ENCODE results near the gene KCND3. TPM values are rescaled to one million over a fixed set of nuclear protein-coding genes. Genes with fewer than 3 reads are reported as not detected.
A peak's percentile ranks its signal among the peaks of the same experiment; 100 is the strongest.

KCND3 gene
- total and polyA plus RNA-seq, 2 donors from 2014 or later: 1.2 to 12.6 TPM

DNA sequence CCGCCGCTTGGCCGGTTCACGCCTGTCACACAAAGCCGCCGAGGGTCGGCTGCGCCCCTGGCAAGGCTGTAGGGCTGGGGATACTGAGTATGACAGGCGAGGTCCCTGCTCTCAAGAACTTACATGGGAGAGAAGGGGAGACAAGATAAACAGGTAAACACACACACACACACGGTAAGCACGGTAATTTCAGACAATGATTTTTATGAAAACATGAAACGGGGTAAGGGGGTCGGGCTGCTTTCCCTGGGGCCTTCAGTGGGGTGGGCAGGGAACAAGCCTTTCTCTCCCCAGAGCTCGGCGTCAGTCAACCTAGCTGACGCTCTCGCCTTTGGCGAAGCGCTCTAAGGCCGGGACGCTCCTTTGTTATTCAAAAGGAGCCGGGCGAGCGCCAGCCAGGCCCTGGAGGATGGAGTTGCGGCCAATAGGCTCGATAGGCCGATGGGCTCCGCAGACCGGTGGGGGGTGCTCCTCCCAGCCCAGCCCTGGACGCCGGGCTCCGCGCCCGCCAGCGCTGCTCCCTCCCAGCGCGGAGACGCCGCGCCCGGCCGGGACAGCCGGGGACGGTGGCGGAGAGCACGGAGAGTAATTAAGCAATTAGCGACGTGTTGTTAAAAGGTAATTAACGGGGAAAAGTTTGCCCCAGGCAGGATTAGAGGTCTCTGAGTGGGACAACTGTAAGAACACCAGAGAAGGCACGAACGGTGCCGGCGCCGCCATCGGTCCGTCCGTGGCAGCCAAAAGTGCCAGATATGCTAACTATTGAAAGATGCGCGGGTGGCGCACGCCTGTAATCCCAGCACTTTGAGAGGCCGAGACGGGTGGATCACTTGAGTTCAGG lies 249.3 kb downstream of the KCND3 start:
- TF ChIP-seq, protein P1, sequence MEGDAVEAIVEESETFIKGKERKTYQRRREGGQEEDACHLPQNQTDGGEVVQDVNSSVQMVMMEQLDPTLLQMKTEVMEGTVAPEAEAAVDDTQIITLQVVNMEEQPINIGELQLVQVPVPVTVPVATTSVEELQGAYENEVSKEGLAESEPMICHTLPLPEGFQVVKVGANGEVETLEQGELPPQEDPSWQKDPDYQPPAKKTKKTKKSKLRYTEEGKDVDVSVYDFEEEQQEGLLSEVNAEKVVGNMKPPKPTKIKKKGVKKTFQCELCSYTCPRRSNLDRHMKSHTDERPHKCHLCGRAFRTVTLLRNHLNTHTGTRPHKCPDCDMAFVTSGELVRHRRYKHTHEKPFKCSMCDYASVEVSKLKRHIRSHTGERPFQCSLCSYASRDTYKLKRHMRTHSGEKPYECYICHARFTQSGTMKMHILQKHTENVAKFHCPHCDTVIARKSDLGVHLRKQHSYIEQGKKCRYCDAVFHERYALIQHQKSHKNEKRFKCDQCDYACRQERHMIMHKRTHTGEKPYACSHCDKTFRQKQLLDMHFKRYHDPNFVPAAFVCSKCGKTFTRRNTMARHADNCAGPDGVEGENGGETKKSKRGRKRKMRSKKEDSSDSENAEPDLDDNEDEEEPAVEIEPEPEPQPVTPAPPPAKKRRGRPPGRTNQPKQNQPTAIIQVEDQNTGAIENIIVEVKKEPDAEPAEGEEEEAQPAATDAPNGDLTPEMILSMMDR (IDR thresholded peaks at IDR 0.05; ENCODE audit: borderline replicate concordance, extremely low read depth, insufficient read depth): no peak
- Histone ChIP-seq H3K4me1 (ENCODE audit: control insufficient read depth in 2 of 3, insufficient read depth in 2 of 3, low read depth in 1 of 3, low read length in 3 of 3) (peaks cover 0 to 17% (median 5%) of the 10 kb centered on the region in 3 donors), H3K27me3 (ENCODE audit: control insufficient read depth, insufficient read depth, low read length) (no peaks in the 10 kb centered on the region), H3K27ac (ENCODE audit: low read depth in 2 of 2, low read length in 2 of 2) (peak overlapping the region in 1 of 2 donors; percentile 53), H3K4me3 (ENCODE audit: low read length in 3 of 3) (peak overlapping the region; percentile 63 to 89 (median 84)), H3K9ac (ENCODE audit: low read length in 3 of 3) (peak overlapping the region in 2 of 3 donors; percentile 9 to 59), H3K36me3 (ENCODE audit: control insufficient read depth in 2 of 3, insufficient read depth in 3 of 3, low read length in 3 of 3) (no peaks in the 10 kb centered on the region), H3K9me3 (ENCODE audit: control insufficient read depth in 2 of 3, insufficient read depth in 1 of 3, low read length in 3 of 3) (no peaks in the 10 kb centered on the region)
- intact Hi-C loops (cut with DNase I): no loop called here
- peak; percentile 50 to 86 (median 69) for DNase-seq
- no peak for FAIRE-seq

DNA sequence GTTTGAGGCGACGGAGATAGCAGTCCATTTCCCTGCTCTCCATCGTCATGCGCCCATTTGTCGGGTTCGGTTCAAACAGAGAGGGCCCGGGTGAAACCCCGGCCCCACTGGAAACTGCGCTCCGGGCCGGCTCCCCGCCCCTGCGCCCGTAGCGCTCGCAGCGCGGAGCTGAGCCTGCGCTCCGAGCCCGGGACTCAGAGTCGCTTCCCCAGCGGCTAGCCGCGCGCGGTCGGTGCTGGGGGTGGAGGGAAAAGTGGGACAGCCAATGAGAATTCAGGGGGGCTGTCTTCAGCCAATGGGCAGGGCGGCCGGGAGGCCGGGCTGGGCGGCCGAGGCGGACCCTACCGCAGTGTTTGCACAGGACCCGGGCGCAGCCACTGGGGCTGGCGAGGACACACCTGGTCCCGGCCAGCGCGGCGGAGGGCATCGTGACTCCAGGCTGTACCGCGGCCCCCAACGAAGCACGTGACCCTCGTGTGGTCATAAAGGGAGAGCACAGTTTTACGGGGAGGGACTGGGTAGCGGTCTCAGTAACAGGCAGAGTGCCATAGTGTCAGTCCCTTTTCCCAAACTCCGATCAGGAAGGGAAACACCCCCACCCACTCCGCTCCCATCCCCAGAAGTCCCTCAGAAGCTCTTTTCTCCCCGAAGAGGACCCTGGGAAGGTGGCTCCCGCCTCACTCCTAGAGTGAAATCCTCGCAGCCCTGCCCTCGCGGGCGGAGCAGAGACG lies 250.1 kb downstream of the KCND3 start, which contains the start of gene INKA2:
INKA2 (minus strand) TSS at position 202 of the 731 bp plus-strand sequence; CDS start at position 49, 153 bp downstream.
- DNase-seq (peak; percentile 86 to 95 (median 90)), FAIRE-seq (no peak)
- Histone ChIP-seq H3K27ac (ENCODE audit: low read depth in 2 of 2, low read length in 2 of 2) (peak within 1 kb of the TSS; percentile 71 to 77), H3K4me3 (ENCODE audit: low read length in 3 of 3) (peak within 1 kb of the TSS; percentile 63 to 89 (median 84)), H3K36me3 (ENCODE audit: control insufficient read depth in 2 of 3, insufficient read depth in 3 of 3, low read length in 3 of 3) (no peaks in the 10 kb centered on the region), H3K27me3 (ENCODE audit: control insufficient read depth, insufficient read depth, low read length) (no peaks in the 10 kb centered on the region), H3K4me1 (ENCODE audit: control insufficient read depth in 2 of 3, insufficient read depth in 2 of 3, low read depth in 1 of 3, low read length in 3 of 3) (peaks cover 0 to 17% (median 5%) of the 10 kb centered on the region in 3 donors), H3K9ac (ENCODE audit: low read length in 3 of 3) (peak within 1 kb of the TSS; percentile 34 to 65 (median 39)), H3K9me3 (ENCODE audit: control insufficient read depth in 2 of 3, insufficient read depth in 1 of 3, low read length in 3 of 3) (no peaks in the 10 kb centered on the region)
- TF ChIP-seq, protein P1 (IDR thresholded peaks at IDR 0.05; ENCODE audit: borderline replicate concordance, extremely low read depth, insufficient read depth): no peak
- intact Hi-C loops (cut with DNase I): no loop called here

DNA sequence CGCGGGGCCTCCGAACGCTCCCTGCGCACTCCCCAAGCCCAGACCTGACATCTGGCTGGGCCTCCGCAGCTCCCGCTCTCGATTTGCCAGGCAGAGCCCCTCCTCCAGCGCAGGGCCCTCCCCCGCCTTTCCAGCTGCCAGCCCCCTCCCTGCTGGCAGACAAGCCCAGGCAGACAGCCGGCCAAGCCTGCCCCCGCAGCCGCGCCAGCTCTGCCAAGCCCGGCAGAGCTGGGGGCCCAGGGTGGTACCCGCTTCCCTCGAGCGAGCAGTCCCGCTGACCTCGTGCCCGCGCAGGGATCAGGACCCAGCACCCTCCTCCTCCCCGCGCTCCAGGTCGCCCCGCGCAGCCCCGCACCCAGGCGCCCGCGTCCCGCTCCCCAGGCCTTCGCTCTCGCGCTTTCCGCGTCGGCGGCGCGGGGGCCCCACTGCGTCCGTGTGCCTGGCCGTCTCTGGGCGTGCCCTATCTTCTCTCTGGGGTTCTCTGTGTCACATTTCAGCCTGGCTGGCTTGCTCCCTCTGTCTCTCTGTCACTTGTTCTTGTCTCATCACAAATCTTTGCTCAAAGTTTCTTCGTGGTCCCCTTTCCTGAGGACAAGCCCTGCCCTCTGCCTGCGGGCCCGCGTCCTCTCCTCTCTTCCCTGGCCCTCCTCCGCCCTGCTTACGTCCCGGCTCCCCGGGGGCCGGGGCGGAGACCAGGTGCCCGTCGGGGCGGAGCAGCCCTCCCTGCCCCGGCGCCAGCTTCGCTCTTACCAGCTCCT lies 250.9 kb downstream of the KCND3 start:
- intact Hi-C loops (cut with DNase I): no loop called here
- H3K36me3 ChIP-seq (ENCODE audit: control insufficient read depth in 2 of 3, insufficient read depth in 3 of 3, low read length in 3 of 3): no peaks in the 10 kb centered on the region
- H3K4me3 ChIP-seq (ENCODE audit: low read length in 3 of 3): peak overlapping the region; percentile 44 to 89 (median 84)
- H3K4me1 ChIP-seq (ENCODE audit: control insufficient read depth in 2 of 3, insufficient read depth in 2 of 3, low read depth in 1 of 3, low read length in 3 of 3): peaks cover 0 to 21% (median 5%) of the 10 kb centered on the region in 3 donors
- peak overlapping the region; percentile 71 to 77 for H3K27ac ChIP-seq (ENCODE audit: low read depth in 2 of 2, low read length in 2 of 2)
- TF ChIP-seq, protein P1 (IDR thresholded peaks at IDR 0.05; ENCODE audit: borderline replicate concordance, extremely low read depth, insufficient read depth): no peak
- H3K9me3 ChIP-seq (ENCODE audit: control insufficient read depth in 2 of 3, insufficient read depth in 1 of 3, low read length in 3 of 3): no peaks in the 10 kb centered on the region
- peak overlapping the region in 2 of 3 donors; percentile 5 to 65 for H3K9ac ChIP-seq (ENCODE audit: low read length in 3 of 3)
- DNase-seq (peak; percentile 80 to 91 (median 84)), FAIRE-seq (no peak)
- H3K27me3 ChIP-seq (ENCODE audit: control insufficient read depth, insufficient read depth, low read length): no peaks in the 10 kb centered on the region

All from kidney (tissue), 14 donors.